Neuron (in vitro differentiated cells): ENCODE measurements around the gene NATD1.

Source experiments
- H2AFZ ChIP-seq: one replicate; pipeline ENCODE4 v1.6.1; 2013; ENCODE audit warnings: low read depth, mild to moderate bottlenecking, inconsistent platforms, low read length, moderate library complexity
- H3K27me3 ChIP-seq: one replicate; pipeline ENCODE4 v1.6.1; 2013; ENCODE audit warnings: low read length; ENCODE audit not compliant: insufficient read depth
- H3K36me3 ChIP-seq: one replicate; pipeline ENCODE4 v1.6.1; 2013; ENCODE audit warnings: low read length; ENCODE audit not compliant: insufficient read depth
- H3K4me1 ChIP-seq: one replicate; pipeline ENCODE4 v1.6.1; 2013; ENCODE audit warnings: low read length; ENCODE audit not compliant: insufficient read depth
- H3K4me3 ChIP-seq: 2 replicates; pipeline ENCODE4 v1.5.1; 2013; ENCODE audit warnings: mild to moderate bottlenecking, low read length, moderate library complexity
- H3K9me3 ChIP-seq: one replicate; pipeline ENCODE4 v1.6.1; 2013; ENCODE audit warnings: low read length

Gene NATD1

GRCh38 chr17:21252289-21252795 lies 868 bp downstream of the NATD1 start:
- Histone ChIP-seq H3K9me3 (no peaks in the 10 kb centered on the region), H3K27me3 (no peaks in the 10 kb centered on the region), H2AFZ (no peak overlapping the region), H3K4me3 (peak overlapping the region; percentile 58), H3K4me1 (no peaks in the 10 kb centered on the region), H3K36me3 (no peaks in the 10 kb centered on the region)

GRCh38 chr17:21251337-21252010 lies 1.7 kb downstream of the NATD1 start:
- H3K4me1 ChIP-seq = no peaks in the 10 kb centered on the region
- no peaks in the 10 kb centered on the region for H3K9me3 ChIP-seq
- no peak overlapping the region for H2AFZ ChIP-seq
- no peaks in the 10 kb centered on the region for H3K27me3 ChIP-seq
- H3K4me3 ChIP-seq = no peak overlapping the region
- no peaks in the 10 kb centered on the region for H3K36me3 ChIP-seq

- no peaks in the 10 kb centered on the region for H3K9me3 ChIP-seq
- H3K4me3 ChIP-seq = no peak overlapping the region
- no peaks in the 10 kb centered on the region for H3K27me3 ChIP-seq
- H2AFZ ChIP-seq = no peak overlapping the region
- no peaks in the 10 kb centered on the region for H3K36me3 ChIP-seq
- no peaks in the 10 kb centered on the region for H3K4me1 ChIP-seq
These were observed 2.4 kb downstream of the NATD1 start for GRCh38 chr17:21250854-21251253.

GRCh38 chr17:21249920-21250703 lies 3.1 kb downstream of the NATD1 start:
- Histone ChIP-seq H3K36me3 (no peaks in the 10 kb centered on the region), H2AFZ (no peak overlapping the region), H3K9me3 (no peaks in the 10 kb centered on the region), H3K27me3 (no peaks in the 10 kb centered on the region), H3K4me3 (no peak overlapping the region), H3K4me1 (no peaks in the 10 kb centered on the region)

GRCh38 chr17:21249086-21249795 lies 4.0 kb downstream of the NATD1 start:
- Histone ChIP-seq H2AFZ (no peak overlapping the region), H3K9me3 (no peaks in the 10 kb centered on the region), H3K27me3 (no peaks in the 10 kb centered on the region), H3K36me3 (no peaks in the 10 kb centered on the region), H3K4me1 (no peaks in the 10 kb centered on the region), H3K4me3 (no peak overlapping the region)

GRCh38 chr17:21248500-21248899 lies 4.7 kb downstream of the NATD1 start:
- Histone ChIP-seq H3K4me1 (no peaks in the 10 kb centered on the region), H3K9me3 (no peaks in the 10 kb centered on the region), H3K27me3 (no peaks in the 10 kb centered on the region), H3K36me3 (no peaks in the 10 kb centered on the region), H2AFZ (no peak overlapping the region), H3K4me3 (no peak overlapping the region)

GRCh38 chr17:21247552-21248258 lies 5.5 kb downstream of the NATD1 start:
- H3K4me3 ChIP-seq = no peak overlapping the region
- H3K27me3 ChIP-seq = no peaks in the 10 kb centered on the region
- no peaks in the 10 kb centered on the region for H3K4me1 ChIP-seq
- no peaks in the 10 kb centered on the region for H3K9me3 ChIP-seq
- peaks cover 2% of the 10 kb centered on the region for H3K36me3 ChIP-seq
- H2AFZ ChIP-seq = no peak overlapping the region

- Histone ChIP-seq H2AFZ (no peak overlapping the region), H3K4me3 (no peak overlapping the region), H3K4me1 (no peaks in the 10 kb centered on the region), H3K9me3 (no peaks in the 10 kb centered on the region), H3K27me3 (no peaks in the 10 kb centered on the region), H3K36me3 (peaks cover 5% of the 10 kb centered on the region)
These were observed 6.5 kb downstream of the NATD1 start for GRCh38 chr17:21246698-21247097.

- Histone ChIP-seq H3K9me3 (no peaks in the 10 kb centered on the region), H3K4me3 (no peak overlapping the region)
These were observed 7.5 kb downstream of the NATD1 start for GRCh38 chr17:21245639-21246084.

GRCh38 chr17:21243516-21244303 lies 9.5 kb downstream of the NATD1 start:
- Histone ChIP-seq H3K4me3 (no peak overlapping the region), H2AFZ (no peak overlapping the region), H3K4me1 (no peaks in the 10 kb centered on the region), H3K9me3 (no peaks in the 10 kb centered on the region), H3K36me3 (peaks cover 5% of the 10 kb centered on the region), H3K27me3 (no peaks in the 10 kb centered on the region)

More at GRCh38 chr17:21245639-21246084, 7.5 kb downstream of the NATD1 start:
- Histone ChIP-seq H2AFZ (no peak overlapping the region), H3K36me3 (peaks cover 5% of the 10 kb centered on the region), H3K27me3 (no peaks in the 10 kb centered on the region), H3K4me1 (no peaks in the 10 kb centered on the region)

- H3K9me3 ChIP-seq = no peaks in the 10 kb centered on the region
- peaks cover 5% of the 10 kb centered on the region for H3K36me3 ChIP-seq
- H2AFZ ChIP-seq = no peak overlapping the region
- H3K4me1 ChIP-seq = no peaks in the 10 kb centered on the region
- H3K4me3 ChIP-seq = no peak overlapping the region
- H3K27me3 ChIP-seq = no peaks in the 10 kb centered on the region
These were observed 10.3 kb downstream of the NATD1 start for GRCh38 chr17:21242780-21243515.
